NCI-H774 (cell line): ENCODE data around the gene YWHAG.
"Not testable (repeated sequence)": the region's sequence is repeated elsewhere in the genome, so short reads cannot be mapped to it uniquely, and the experiment has no call there.

Source experiments
- DNase-seq: peaks from one replicate; lab custom pipeline; 2025; lab: John Stamatoyannopoulos, UW

The YWHAG gene

DNA sequence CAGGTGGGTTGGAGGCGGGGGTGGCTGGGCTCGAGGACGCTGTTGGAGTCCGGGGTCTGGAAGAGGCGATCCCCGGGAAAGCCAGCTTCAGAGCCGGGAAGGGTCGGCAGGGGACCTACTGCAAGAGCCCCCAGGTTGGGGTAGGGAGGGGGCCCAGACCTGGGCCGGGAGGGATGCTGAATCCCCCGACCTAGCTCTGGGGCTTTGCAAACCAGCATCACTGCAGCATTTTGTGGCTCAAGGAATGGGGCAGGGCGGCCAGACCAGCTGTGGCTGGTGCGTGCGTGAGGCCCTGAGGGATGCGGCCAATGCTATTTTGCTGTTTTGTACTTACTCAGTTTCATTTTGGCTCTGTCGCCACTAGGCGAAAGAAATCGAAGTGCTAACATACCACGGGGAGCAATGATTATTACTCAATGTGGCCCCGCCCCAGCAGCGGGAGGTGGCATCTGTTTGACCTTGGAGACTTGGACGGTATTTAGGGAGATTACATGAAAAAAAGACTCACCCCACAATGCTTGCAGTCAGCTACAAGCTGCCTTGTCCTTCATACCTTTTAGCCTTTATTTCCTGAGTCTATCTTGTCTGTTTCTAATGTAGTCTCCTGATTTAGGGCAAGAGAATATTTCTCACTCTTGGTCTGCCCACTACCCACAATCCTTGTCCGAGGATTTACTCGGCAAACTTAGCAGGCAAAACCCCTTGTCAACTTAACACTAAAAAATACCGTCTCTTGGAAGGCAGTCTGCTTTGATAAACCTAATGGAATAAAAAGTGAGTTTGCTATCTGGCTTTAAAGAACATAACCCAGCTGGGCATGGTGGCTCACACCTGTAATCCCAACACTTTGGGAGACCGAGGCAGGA, 40.1 kb downstream of the YWHAG start:
- DNase-seq = peak; percentile 27

DNA sequence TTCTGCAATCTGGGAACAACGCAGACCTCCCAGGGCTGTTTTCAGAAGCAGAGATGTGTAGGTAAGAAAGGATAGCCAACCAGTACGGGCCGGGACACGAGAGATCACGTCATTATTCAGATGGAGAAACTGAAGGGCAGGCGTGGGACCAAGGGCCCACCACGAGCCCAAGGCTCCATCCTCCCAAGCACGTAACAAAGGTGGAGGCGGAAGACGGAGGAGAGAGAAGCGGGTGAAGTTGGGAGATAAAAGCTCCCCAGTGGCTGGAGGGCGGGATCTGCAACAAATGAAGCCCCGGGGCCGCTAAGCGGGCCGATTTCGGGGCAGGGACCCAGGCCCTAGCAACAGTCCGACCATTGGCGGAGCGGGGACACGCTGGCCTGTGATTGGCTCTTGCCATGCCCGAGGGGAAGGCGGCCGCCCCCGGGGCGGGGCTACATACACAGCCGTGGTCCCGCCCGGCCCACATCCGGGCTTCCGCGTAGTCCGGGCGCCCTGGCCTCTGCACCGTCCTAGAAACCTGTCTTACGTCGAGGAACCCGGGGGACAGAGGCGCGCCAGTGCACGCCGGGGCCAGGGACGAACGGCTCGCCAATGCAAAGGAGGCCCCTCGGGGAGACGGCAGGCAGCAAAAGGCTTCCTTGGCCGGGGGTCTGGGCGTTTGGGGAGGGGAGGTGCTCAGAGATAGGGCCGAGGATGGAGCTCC, 40.9 kb downstream of the YWHAG start:
- peak; percentile 97 for DNase-seq

DNA sequence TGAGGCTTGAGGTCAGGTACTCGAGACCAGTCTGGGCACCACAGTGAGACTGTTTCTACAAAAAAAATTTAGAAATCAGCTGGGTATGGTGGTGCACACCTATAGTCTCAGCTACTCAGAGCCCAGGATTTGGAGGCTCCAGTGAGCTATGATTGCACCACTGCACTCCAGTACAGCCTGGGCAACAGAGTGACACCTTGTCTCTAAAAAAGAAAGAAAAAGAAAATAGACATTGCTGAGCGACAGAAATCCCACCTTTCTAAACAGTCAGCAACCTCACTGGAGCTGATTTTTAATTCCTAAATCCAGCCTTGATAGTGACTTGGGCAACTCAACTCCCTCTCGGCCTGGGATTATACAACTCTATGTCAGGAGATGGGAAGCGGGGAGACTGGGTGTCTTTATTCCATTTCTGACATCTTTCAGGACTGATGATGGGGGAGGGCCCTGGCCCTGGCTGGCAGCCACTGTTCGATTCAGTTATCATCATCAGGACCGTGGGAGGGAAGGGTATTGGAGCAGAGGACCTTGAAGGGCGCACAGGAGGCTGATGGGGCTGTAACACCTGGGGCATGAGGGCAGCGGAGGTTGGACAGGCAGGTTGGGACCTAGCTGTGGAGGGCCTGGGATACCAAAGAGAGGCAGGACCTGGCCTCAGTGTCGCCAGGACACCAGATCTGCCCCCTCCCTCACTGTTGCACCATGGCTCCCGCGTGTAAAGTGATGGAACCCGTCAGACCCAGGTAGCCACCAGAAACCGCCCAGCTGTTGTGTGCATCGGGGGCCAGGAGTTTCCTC, 41.6 kb downstream of the YWHAG start:
- no peak for DNase-seq

DNA sequence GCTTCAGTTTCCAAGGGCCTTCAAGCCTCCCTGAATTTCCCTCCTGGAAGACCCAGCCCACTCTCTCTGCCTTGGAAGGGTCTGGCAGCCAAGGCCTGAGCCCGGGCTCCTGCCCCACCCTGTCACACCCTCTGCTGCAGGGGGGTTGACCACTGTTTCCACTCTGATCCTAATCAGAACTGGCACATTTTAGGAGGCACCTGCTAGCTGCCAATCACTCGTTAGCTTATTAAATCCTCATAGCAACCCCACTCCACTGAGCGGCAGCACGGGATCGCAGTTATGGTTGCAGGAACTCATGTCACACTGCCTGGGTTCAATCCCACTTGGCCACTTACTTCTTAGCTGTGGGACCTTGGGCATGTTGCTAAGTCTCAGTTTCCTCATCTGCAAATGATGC, 43.4 kb downstream of the YWHAG start:
- DNase-seq = no peak

DNA sequence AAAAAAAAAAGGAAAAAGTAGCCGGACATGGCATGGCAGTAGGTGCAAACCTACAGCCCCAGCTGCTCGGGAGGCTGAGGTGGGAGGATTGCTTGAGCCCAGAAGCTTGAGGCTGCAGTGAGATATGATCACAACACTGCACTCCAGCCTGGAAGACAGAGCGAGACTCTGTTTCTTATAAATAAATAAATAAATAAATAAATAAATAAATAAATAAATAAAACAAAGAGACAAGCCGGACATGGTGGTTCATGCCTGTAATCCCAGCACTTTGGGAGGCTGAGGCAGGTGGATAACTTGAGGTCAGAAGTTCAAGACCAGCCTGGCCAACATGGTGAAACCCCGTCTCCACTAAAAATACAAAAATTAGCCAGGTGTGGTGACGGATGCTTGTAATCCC, 44.1 kb downstream of the YWHAG start:
- DNase-seq = not testable (repeated sequence)

DNA sequence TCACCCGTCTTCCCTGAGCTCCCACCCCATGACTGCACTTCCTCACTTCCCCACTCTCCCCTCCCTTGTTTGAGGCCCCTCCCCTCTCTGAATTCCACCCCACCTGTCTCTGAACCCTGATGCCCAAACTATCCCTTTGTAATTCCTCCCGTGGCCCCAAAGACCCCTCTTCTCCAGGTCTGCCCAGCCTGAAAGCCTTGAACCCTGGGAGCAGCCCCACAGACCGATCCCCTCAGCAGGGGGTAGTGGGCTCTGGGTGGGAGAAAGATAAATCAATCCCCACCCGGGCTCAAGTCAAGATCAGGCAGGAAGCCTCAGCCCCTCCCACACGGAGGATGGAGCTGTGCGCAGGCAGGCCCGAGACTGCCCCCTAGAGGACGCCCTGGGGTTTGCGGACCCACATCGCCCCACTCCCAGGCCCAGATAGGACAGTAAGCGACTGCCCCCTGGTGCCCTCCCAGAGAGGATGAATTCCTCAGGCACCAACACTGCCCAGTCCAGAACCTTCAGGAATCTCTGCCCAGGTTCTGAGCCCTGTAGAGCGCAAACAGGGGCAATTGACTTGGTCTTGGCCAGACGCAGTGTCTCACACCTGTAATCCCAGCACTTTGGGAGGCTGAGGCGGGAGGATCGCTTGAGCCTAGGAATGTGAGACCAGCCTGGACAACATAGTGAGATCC, 44.6 kb downstream of the YWHAG start:
- DNase-seq = peak; percentile 89

DNA sequence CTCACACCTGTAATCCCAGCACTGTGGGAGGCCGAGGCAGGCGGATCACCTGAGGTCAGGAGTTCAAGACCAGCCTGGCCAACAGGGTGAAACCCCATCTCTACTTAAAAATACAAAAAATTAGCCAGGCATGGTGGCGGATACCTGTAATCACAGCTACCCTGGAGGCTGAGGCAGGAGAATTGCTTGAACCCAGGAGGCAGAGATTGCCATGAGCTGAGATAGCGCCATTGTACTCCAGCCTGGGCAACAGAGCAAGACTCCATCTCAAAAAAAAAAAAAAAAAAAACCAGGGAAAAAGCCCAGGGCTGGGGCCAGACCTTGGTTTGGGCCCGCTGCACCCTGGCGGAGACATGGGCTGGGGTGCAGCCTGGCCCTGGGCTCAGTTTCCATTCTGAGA, 47.0 kb downstream of the YWHAG start:
- not testable (repeated sequence) for DNase-seq

DNA sequence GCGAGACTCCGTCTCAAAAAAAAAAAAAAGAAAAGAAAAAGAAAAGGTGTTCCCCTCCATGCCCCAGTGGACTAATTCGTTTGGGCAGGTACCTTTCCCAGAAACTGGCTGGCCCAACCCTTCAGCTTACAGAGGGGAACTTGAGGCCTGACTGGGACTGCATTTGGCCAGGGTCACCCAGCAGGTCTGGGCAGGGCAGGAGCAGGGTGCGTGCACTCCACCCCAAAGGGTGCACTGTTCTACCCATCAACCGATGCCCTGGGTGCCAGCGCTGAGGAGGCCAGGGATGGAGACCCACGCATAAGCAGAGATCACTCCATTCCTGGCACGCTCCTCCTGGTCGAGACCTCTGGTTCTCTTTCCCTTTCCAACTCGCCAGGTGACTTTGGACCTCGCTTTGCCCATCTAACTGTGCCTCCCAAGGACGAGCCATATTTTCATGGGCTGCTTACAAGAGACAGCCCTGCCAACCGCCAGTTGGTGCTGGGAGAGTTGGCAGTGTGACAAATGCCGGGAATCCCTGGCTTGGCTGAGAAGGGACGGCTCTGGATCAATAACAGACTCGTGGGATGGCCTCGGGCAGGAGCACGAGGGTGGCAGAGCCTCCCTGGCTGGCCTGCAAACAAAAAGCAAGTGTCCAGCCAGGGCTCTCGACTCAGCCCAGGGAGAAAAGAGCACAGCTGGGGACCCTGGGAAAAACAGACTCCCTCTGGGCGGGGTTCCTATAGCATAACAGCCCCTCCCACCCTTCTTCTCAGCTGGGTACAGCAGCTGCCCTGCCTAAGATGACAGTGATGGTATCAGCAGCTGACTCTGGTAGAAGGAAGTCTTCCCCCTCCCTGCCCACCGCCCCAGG, 48.5 kb downstream of the YWHAG start:
- peak; percentile 52 for DNase-seq

DNA sequence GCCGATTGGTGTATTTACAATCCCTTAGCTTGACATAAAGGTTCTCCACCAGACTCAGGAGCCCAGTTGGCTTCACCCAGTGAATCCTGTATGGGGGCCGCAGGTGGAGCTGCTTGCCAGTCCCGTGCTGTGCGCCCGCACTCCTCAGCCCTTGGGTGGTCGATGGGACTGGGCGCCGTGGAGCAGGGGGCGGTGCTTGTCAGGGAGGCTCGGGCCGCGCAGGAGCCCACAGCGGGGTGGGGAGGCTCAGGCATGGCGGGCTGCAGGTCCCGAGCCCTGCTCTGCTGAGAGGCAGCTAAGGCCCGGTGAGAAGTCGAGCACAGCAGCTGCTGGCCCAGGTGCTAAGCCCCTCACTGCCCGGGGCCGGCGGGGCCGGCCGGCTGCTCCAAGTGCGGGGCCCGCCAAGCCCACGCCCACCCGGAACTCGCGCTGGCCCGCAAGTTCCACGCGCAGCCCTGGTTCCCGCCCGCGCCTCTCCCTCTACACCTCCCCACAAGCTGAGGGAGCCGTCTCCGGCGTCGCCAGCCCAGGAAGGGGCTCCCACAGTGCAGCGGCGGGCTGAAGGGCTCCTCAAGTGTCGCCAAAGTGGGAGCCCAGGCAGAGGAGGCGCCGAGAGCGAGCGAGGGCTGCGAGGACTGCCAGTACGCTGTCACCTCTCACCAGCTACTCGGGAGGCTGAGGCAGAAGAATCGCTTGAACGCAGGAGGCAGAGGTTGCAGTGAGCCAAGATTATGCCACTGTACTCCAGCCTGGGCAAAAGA, 49.3 kb downstream of the YWHAG start:
- not testable (repeated sequence) for DNase-seq

DNA sequence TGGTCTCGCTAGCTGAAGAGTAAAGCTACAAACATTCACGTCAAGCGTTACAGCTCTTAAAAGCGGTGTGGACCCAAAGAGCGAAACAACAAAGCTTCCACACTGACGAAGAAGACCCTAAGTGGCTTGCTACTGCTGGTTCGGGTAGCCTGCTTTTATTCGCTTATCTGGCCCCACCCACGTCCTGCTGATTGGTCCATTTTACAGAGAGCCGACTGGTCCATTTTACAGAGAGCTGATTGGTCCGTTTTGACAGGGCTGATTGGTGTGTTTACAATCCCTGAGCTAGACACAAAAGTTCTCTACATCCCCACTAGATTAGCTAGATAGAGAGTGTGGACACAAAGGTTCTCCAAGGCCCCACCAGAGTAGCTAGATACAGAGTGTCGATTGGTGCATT, 49.9 kb downstream of the YWHAG start:
- not testable (repeated sequence) for DNase-seq

DNA sequence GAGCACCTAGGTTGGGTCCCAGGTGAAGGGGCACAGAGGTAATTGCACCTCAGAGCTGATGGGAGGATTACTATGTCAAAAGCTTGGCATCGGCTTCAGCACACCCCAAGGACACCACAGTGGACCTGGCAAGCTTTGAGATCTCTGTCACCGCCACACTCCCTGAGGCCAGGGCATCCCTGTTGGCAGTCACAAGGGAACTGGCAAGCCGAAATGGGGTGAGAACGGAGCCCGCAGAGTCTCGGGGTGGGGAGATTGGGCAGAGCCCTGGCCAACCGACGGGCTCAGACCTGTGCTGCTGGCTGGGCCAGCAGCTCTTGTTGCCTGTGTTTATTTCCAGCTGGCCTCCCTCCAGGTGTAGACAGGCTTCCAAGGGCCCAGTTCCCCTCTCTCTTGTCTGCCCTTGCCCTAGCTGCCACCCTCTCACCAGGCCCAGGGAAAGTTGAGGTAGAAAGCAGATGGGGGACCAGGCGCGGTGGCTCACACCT, 53.9 kb downstream of the YWHAG start:
- no peak for DNase-seq

DNA sequence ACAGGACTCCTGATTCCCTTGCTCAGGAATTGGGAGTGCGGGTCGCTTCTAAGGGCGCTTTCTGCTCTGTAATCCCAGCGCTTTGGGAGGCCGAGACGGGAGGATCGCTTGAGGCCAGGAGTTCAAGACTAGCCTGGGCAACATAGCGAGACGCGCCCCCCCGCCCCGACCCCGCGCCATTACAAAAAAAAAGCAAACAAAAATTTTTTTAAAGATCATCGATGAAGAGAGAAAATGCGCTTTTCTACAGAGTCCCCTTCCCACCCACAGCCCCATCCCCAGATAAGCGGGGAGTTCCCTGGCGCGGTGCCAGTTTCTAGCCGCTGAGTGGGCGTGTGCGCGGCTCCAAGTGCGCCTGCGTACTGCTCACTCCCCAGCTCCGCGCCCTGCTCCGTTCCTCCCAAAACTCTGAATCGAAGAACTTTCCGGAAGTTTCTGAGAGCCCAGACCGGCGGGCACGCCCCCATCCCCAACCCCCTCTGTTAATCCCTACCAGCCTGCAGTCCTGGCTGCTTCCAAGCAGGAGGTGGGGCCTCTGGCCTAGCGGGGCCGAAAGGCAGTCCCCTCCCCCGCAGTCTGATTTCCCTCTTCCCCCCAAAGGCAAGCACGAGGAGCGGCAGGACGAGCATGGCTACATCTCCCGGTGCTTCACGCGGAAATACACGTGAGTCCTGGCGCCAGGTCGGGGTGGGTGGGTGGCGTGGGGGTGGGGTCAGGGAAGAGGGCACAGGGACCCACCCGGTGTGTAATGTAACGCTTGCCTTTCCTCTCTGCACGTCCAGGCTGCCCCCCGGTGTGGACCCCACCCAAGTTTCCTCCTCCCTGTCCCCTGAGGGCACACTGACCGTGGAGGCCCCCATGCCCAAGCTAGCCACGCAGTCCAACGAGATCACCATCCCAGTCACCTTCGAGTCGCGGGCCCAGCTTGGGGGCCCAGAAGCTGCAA, 55.3 kb downstream of the YWHAG start:
- peak; percentile 60 for DNase-seq

DNA sequence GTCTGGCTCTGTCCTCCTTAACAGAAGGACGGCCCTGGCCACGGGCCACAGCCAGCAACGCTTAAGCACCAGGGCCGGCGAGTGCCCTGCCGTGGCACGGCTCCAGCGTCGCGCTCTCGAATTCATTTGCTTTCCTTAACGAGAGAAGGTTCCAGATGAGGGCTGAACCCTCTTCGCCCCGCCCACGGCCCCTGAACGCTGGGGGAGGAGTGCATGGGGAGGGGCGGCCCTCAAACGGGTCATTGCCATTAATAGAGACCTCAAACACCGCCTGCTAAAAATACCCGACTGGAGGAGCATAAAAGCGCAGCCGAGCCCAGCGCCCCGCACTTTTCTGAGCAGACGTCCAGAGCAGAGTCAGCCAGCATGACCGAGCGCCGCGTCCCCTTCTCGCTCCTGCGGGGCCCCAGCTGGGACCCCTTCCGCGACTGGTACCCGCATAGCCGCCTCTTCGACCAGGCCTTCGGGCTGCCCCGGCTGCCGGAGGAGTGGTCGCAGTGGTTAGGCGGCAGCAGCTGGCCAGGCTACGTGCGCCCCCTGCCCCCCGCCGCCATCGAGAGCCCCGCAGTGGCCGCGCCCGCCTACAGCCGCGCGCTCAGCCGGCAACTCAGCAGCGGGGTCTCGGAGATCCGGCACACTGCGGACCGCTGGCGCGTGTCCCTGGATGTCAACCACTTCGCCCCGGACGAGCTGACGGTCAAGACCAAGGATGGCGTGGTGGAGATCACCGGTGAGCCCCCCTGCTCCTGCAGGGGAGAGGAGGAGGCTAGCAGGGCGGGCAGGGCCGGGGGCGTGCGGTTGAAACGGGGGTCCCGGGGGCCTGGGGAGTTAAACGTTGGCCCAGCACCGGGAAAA, 56.2 kb downstream of the YWHAG start, which contains the start of gene HSPB1:
TSS of gene HSPB1 (plus strand) at position 327 of the 855 bp plus-strand sequence. CDS start at position 367, 40 bp downstream.
- DNase-seq = peak; percentile 93

DNA sequence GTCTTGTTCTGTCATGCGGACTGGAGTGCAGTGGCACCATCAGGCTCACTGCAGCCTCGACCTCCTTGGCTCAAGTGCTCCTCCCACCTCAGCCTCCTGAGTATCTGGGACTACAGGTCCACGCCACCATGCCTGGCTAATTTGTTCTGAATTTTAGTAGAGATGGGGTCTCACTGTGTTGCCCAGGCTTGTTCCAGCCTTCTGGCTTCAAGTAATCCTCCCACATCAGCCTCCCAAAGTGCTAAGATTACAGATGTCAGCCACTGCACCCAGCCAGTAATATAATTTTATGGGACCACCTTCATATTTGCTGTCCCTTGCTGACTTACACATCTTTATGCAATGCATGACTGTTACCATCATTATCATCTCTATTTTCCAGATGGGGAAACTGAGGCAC, 57.8 kb downstream of the YWHAG start:
- DNase-seq = no peak

DNA sequence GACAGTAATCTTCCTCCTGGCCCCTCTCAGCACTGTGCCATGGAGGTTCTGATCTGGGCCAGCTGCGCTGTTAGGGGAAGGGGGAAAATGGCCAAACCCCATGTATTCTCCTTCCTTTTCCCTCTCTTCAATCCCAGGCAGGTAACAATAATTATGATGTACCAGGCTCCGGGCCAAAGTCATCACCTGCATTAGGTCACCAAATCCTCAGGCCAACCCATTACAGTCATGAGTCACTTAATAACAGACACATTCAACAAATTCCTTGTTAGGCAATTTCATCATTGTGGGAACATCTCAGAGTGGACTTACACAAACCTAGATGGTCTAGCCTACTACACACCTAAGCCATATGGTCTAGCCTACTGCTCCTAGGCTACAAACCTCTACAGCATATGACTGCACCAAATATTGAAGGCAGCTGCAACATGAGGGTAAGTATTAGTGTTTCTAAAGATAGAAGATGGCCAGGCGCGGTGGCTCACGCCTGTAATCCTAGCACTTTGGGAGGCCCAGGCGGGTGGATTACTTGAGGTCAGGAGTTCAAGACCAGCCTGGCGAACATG, 58.5 kb downstream of the YWHAG start:
- peak; percentile 79 for DNase-seq

DNA sequence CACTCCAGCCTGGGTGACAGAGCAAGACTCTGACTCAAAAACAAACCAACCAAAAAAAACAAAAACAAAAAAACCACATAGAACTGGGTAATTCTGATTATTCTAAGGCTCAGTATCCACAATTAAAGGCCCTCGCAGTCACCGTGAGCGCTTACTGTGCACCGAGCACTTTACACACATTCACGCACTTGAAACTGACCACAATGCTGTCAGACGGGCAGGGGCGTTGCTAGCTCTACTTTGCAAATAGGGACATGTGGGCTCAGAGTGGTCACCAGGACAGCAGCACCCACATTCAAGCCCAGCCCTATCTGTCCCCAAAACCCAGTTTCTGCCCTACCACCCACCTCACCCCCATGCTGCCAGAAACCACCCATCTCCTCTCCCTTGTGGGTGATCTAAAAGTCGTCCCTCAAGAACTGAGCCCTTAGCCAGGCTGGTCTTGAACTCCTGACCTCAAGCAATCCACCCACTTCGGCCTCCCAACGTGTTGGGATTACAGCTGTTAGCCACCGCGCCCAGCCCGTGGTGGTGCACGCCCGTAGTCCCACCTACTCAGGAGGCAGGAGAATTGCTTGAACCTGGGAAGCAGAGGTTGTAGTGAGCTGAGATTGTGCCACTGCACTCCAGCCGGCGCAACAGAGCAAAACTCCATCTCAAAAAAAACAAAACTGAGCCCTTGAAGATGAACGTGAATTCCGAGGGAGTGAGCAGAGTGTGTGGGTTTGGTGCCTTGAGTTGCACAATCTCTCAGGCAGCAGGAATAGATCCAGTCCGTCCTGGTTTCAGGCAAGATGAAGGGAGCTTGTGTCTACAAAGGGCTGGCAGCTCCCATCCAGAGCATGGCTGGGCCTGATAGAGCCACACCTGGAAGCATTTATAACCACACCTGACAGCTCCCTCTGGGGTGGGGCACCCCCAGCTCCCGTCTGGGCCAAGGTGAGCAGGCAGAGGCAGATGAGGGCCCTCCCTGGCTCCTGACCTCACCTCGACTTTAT, 61.7 kb downstream of the YWHAG start:
- DNase-seq = no peak
